Vagina (tissue), 2 donors: ENCODE measurements around the gene RNF4.

Source experiments
- POLR2A ChIP-seq, 2 donors: fragments of 450-650 bp; IDR thresholded peaks; one replicate each; pipeline ENCODE4 v1.6.1; 2017; ENCODE audit warnings: antibody characterized with exemption in 2 of 2, mild to moderate bottlenecking in 2 of 2, moderate library complexity in 2 of 2
- POLR2AphosphoS5 ChIP-seq, 2 donors: sonication (generic); formaldehyde crosslinking; IDR thresholded peaks; one replicate each; pipeline ENCODE4 v1.9.0; 2017; ENCODE audit warnings: antibody characterized with exemption in 2 of 2, mild to moderate bottlenecking in 2 of 2, low read depth in 1 of 2; ENCODE audit not compliant: insufficient read depth in 1 of 2
- TF ChIP-seq, protein P1 (sequence below), 3 experiments: fragments of 450-650 bp in 2 of 3; fragments of 200-600 bp in 1 of 3; sonication (generic) in 1 of 3; IDR thresholded peaks; one replicate each; pipeline ENCODE4 v1.5.1; 2017 to 2019; ENCODE audit warnings: antibody characterized with exemption in 3 of 3, mild to moderate bottlenecking in 2 of 3, moderate library complexity in 2 of 3

DNA sequence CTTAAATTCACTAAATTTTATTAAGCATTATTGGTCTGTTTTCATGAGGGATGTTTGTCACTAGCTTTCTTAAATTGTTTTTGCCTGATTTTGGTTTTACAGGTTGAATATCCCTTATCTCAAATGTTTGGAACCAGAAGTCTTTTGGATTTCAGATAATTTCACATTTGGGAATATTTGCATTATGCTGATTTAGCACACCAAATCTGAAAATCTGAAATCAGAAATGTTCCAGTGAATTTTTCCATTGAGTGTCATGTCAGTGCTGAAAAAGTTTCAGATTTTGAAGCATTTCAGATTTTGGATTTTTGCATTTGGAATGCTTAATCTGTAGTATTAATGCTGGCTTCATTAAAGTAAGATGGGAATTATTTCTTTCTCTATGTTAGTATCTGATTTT lies 82.2 kb downstream of the RNF4 start:
- TF ChIP-seq, protein P1, sequence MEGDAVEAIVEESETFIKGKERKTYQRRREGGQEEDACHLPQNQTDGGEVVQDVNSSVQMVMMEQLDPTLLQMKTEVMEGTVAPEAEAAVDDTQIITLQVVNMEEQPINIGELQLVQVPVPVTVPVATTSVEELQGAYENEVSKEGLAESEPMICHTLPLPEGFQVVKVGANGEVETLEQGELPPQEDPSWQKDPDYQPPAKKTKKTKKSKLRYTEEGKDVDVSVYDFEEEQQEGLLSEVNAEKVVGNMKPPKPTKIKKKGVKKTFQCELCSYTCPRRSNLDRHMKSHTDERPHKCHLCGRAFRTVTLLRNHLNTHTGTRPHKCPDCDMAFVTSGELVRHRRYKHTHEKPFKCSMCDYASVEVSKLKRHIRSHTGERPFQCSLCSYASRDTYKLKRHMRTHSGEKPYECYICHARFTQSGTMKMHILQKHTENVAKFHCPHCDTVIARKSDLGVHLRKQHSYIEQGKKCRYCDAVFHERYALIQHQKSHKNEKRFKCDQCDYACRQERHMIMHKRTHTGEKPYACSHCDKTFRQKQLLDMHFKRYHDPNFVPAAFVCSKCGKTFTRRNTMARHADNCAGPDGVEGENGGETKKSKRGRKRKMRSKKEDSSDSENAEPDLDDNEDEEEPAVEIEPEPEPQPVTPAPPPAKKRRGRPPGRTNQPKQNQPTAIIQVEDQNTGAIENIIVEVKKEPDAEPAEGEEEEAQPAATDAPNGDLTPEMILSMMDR (IDR thresholded peaks at IDR 0.05): no peak
- TF ChIP-seq POLR2AphosphoS5 (IDR thresholded peaks at IDR 0.05; ENCODE audit: insufficient read depth in 1 of 2, low read depth in 1 of 2) (no peak), POLR2A (IDR thresholded peaks at IDR 0.05) (no peak)
